Activated T-cell treated with anti-CD3 and anti-CD28 coated beads, Interleukin-2, amount 50 U/mL, for 48 hours (primary cell): ENCODE data around the gene TNXB.

ENCODE experiments used
- DNase-seq, 2 experiments: peaks; one replicate each; pipeline ENCODE4 v3.0.0-alpha.2; 2020

The TNXB gene

DNA sequence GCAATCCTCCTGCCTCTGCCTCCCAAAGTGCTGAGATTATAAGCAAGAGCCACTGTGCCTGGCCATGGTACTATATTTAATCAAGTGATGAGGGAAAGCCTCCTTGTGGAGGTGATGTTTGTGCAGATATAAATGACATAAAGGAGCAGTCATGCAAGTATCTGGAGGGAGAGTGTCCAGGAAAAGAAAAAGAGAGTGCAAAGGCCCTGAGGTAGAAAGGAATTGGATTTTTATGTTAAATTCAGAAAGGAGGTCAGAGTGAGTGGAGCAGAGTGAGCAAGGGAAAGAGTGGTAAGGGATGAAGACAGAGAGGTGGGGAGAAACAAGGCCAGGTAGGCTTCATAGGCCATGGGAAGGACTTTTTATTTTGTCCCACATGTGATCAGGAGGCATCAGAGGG is 28.3 kb upstream of the TNXB start:
- no peak for DNase-seq

DNA sequence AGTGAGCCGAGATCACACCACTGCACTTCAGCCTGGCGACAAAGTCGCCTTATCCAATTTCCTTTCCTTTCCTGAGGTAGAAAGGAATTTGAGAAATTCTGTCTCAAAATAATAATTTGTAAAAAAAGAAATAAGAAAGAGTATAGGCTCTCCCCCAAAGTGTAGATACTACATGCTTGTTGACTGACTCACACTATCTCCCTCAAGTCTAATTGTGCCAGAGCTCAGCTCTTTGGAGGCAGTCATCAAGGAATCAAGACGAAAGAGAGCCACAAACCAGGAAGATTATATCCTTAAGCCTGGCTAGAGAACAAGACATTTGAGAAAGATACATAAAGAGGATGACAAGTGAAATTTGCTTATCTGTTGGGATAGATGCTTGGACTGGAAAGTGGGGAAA is 24.6 kb upstream of the TNXB start:
- no peak for DNase-seq

DNA sequence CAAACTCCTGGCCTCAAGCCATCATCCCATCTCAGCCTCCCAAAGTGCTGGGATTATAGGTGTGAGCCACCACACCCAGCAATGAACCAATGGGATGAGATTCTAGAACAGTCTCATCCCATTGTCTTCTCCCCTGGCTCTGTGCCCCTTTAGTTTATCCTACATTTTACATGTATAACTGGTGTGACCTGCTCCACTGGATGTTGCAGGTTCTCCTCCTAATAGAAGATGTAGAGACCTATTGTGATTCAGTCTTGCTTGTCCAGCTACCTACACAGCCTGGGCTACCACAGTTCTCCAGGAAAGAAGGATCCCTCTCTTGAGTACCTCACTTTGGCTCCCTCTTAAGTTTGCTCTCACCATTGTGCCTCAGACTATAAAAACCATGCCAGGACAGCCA is 23.0 kb upstream of the TNXB start:
- no peak for DNase-seq

DNA sequence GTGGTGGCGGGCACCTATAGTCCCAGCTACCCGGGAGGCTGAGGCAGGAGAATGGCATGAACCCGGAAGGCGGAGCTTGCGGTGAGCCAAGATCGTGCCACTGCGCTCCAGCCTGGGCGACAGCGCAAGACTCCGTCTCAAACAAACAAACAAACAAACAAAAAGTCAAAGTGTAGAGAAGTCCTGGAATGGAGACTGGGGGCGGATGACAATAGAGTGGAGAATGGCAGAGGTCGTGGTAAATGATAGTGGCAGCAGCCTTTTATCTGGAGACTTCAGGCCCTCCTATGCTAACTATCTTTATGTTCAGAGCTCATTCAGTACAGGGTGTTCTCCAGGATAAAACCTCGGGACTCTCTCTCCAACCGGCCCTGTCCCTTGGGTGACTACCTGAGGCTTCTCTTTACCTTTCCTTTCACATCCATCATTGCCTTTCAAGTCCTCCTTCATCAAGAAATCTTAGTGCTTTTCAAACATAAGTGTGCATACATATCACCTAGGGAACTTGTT is 22.4 kb upstream of the TNXB start:
- no peak for DNase-seq

DNA sequence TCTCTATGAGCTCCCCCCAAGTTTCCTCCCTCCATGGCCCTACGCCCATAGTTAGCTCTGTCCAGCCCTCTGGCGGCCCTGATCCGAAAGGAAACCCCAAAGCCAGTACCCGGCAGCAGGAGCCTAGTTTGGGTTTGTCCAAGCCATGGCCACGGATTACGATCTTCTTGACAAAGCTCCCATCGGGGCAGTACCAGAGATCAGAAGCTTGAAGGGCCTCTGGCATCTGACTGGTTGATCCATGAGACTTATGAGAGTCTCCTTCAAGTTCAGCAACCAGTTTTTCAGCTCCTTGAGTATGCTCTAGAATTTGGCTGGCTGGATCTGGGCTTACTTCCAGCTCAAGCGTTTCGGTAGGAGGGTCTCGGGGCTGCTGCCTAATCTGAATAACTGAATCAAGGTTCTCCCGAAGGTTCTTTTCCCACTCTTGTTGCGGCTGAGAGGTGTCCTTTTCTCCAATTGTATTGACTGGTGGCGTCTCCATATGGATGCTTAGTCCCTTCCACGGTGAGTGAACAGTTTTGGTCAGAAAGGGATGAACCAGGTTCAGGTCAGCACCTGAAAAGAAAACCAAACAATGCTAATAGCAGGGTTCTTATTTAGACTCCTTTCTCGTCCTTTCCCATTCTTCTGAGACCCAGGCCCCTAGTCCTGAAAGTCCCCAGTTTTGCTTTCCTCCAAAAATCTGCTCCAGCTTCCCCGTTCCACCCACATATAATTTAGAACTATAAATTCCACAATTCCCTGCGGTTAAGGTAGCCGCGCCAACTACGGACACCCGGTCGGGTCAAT is 20.4 kb upstream of the TNXB start:
- no peak for DNase-seq

DNA sequence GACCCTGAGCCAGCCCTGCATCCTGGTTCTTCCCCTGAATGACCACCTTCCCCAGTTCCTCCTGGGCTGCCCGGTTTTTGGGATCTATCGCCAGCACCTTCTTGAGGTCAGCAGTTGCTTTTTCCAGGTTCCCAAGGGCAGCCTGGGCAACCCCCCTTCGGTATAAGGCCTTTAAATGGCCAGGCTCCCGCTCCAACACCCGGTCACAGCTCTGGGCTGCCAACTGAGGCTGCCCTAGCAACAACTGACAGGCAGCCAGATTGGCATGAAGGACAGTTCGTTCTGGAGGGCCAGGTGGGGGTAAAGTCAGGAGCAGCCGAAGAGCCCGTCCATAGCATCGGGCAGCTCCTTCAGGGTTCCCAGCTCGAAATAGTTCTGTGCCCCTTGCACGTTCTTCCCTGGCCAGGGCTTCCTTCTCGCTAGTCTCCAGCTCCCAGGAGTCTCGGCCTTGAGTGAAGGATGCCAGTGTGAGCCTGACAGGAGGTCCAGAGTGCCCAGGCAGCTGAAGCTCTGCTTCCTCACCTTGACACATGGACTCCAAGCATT is 19.7 kb upstream of the TNXB start:
- no peak for DNase-seq

DNA sequence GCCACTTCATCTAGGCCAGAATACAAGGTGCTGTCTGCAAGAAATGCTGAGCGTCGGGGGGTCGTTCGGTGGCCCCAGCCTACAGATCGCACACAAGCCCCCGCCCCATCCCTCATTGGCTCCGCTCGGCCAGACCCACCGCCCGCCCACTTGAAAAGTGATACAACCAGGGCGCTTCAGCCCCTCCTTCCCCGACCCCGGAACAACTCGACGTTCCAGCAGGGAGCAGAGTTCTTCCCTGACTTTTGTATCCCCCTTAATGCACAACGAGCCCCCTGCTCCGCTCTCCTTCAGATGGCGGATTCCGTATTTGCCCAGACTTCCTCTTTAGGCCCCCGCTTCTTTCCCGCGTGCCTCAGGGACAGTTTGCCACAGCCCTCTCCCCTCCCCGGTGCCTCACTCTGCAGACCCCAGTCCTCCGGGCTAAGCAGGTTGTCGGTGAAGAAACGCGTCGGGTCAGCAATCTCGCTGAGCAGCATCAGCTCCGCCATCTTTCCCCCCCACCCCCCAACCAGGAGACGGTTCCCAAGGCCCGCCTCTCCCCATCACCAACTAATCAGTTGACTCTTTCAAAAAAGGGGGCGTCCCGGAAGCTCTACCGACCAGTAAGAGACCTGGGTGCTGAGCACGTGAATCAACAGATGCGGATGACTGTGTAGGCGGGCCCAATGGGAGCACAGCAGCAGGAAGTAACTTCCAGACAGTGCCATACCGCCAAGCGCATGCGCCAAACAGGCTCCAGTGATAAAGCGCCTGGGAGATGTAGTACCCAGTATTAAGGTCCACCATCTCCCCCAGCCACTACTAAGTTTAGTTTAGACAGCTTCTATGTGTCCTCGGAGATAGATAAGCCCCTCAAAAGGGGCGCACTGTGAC is 18.8 kb upstream of the TNXB start, which contains the start of gene ATF6B:
Gene ATF6B, minus strand, starts transcription at position 530 of the 876 bp plus-strand sequence. Its CDS starts 39 bp downstream, at position 491.
- DNase-seq = peak; percentile 93 to 95

DNA sequence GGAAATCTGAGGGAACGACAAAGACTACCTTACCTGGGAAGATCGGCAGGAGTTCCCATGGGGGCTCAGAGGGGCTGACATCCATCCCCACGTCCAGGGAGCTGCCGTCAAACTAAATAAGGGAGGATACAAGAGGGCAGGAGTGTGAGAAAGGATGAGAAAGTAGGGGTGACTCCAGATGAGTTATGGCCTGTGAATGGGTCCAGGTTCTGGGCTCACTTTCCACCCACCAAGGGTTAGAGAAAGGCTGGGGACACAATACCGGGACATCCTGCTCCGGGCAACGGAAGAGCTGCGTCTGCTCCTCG is 18.2 kb upstream of the TNXB start:
- DNase-seq = no peak

DNA sequence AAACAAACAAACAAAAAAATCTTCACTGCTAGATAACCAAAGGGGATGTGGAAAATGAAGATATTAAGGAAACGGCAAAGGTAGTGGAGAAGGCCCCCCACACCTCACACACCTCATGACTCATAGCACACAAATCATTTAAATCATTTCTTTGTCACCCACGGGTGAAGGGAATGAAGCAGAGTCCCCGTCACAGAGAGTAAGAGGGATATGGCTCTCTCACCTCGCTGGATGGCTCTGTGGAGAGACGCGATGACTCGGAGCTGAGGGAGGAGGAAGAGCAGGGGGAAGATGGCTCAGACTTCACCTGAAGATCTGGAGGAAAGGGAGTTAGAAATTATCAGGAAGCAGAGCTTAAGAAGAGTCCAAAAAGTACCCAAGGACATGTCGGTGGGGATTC is 17.7 kb upstream of the TNXB start:
- DNase-seq = no peak

DNA sequence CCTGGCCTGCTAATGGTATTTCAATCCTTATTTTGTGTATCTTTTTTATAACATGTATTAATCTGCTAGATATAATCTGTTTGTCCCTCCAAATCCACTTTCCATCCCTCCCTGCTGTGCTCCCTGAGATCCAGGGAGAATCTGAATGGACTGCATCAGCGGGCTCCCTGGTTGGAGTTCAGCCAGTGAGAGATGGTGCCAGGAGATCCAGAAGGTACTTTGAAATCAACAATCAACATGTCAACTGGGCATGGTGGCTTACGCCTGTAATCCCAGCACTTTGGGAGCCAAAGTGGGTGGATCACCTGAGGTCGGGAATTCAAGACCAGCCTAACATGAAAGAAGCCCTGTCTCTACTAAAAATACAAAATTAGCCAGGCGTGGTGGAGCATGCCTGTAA is 14.5 kb upstream of the TNXB start:
- no peak for DNase-seq

DNA sequence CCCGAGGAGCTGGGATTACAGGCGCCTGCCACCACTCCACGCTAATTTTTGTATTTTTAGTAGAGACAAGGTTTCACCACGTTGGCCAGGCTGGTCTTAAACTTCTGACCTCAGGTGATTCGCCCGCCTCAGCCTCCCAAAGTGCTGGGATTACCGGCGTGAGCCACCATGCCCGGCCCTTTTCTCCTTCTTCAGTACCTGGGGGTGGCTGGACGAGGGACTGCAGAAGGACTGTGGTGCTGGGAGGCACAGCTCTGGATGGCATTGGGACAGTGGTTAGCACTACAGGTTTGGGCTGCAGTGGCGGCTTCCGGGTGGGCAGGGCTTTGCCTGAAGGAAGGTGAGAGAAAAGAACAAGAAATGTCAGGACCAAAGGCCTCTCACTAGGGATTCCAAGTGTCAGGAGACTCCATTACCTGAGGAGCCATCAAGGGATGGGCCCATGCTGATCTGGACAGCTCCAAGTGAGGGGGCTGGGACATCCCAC is 11.5 kb upstream of the TNXB start:
- DNase-seq = no peak

DNA sequence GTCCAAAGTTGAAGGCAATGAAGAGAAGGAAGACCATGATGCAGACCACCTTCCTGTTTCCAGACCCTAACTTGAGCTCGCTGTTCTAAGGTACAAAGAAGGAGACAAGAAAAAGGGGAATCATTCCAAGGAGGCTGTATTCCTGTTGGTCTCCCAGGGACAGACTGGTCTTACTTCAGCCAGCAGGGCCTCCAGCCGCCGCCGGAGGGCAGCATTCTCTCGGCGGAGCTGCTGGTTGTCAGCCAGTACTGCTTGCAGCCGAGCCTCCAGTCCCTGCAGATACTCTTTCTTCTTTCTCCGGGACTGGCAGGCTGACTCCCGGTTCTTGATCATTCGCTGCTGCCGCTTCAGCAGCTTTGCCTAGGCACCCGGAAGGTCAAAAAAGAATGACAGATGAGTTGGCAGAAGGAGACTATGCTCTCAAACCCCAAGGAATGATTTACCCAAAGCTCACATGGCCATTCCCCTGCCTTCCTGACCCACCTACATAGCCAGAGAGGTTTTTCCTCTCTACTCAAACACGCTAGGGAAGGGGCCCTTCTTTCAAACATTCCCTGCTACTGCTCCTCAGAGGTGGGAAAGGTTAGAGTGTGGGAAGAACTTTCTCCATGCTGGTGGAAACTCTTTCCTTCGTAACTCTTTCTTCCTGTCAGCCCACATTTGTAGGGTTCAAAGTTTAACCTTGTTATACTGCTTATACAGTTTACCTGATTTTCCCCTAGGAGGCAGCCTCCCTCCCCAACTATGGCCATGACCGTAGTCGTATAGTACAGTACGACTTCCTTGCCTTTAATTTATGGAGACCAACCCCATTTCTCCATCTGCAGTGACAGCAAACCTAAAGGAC is 9.9 kb upstream of the TNXB start:
- DNase-seq = peak; percentile 71 to 81

DNA sequence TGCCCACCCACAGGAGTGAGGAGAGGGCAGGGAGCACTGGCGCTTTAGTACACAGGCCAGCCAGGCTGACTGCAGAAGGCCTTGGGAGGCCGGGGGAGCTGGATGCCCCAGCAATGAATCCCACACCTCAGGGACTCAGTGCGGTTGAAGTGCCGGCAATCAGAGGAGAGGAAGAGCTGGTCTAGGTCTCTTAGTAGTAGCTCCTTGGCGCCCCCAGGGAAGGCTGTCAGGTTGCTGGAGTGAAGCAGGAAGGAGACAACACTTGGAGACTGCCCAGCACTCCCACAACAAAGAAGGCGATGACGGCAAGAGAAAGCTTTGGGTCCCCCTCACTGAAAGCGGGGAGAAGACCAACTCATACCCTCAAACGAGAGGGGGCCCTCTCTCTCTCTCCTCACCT is 8.3 kb upstream of the TNXB start:
- no peak for DNase-seq

DNA sequence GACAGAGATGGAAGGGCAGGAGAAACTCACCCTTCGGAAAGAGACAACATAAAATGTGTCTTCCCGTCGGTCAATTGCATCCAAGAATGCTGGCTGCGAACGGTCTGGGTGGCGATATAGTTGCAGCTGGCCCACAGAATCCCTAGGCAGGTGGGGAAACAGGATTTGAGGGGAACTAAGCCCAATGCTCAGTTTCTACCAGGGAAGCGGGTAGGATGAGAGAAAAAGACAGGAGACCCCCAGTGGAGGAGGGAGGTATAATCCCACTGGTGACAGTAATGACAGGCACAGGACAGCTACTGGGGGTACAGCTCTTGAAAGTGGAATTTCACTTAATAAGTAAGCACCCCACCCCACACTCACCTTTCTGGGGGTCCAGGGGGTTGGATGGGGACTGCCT is 7.5 kb upstream of the TNXB start:
- DNase-seq = no peak

DNA sequence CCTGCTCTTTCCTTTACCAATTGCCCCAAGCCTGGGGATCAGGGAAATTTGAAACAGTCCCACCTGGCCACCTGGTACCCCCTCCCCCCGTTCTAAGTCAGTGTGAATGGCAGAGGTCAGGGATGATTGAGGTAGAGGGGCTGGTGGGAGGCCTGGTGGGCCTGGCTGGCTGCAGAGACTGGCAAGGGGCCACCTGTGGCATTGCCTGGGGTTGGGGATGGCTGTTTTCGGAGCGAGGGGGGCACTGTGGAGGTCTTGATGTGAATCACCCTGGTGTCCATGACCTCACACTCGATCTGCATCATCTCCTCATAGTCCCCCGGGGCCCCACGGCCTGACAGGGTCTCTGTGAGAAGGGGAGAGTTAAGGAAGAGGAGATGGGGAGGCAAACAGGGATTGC is 6.5 kb upstream of the TNXB start:
- DNase-seq = no peak

DNA sequence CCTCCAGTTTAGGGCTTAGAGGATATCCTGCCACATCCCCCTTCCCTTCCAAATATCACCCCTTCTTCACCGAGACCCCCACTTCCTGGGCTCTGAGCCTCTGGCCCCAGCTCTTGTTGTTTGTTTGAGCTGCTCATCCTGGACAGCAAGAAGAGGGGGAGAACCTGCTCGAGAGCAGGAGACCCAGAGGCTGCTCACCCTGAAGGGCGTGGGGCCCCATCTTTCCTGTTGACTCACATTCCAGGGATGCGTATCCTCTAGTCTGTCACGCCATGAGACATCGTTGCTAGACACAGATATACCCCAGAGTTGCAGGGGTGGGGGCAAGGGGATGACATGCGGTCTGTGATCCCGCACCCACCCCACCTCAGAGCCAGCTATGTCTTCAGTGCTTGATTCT is 5.7 kb upstream of the TNXB start:
- DNase-seq = no peak

DNA sequence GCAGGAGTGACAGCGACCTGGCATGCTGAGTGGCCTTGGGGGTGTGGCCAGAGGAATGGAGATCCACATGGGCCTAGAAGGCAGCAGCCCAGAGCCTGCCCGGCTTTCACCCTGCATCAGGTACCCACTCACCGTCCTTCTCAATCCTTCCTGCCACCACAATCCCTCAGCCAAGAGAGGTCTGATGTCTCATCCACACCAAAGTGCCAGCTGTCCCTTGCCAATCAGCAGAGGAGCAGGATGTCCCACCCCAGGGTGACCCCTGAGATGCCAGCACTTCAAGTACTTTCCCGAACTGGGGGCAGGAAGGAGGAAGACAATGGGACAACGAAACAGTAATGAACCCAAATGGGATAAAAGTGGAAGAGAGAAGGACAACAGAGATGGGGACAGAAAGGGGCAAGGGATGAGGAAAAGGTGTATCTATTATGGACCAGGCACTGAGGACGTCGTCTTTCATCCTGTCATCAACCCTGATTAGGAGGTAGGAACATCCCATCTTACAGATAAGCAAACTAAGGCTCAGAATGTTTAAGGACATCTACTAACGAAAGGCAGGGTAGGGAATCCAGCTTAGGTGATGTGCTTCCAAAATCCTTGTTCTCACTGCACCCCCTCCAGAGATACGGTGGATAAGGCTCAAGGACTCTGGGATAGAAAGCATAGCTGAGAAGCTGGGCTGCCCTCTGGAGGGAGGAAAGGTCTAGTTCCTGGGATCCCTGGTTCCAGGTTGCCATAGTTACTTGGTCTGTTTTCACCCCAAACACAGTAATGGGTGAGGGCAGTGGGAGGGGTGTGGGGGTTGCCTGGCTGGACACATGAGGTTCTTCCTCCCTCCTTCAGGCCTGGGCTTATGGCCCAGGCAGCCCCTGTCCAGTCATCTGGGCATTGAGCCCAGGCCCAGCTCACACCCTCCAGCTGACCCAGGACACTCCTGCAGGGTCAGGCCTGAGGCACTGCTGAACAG is 4.5 kb upstream of the TNXB start:
- DNase-seq = no peak

DNA sequence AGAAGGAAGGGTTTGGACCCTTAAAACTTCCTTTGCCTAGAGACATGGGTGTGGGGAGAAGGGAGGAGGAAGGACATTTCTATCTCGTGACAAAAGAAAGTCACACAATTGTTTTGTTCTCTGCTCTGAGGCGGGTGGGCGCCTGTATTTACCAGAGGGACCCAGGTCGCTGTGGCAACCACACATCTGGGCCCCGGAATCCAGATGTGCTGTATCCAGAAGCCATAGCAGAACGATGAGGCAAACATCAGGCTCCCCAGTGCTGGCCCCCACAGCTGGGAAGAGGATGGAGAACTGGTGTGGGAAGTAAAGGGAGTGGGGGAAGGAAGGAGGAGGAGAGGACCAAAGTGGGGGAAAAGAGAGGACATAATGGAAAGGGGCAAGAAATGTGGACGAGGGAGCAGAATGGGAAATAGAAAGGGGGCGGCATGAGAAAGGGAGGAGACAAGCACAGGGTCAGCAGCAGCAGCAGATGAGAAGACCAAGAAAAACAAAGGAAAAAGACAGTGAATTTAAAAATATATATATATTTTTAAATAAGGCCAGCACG is 3.4 kb upstream of the TNXB start:
- no peak for DNase-seq

DNA sequence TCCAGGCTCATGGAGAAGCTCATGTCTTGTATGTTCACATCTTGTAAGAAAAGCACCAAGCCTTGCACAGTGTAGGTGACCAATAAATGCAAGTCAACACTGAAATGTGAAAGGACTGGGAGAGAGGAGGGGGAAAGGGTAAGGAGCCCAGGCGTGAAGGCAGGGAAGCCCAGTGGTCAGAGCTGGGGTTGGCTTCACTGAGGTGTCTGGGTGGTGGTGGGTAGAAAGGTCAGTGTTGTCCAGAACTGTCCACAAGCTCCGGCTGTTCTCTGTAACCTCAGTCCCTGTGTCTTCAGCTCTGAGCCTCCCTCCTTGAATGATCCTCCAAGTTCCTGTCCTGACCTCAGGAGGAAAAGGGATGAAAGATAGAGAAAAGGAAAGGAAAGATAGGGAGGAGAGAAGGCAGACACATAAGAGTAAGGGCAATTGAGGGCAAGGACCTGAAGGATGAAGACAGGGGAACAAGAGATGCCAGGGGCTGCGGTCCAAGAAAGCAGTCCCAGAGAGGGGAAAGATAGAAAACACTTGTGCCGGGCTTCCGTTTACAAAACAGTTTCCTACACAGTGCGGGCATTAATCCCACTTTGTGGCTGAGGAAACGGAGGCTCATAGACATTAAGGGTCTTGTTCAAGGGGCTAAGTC is 2.4 kb upstream of the TNXB start:
- no peak for DNase-seq

DNA sequence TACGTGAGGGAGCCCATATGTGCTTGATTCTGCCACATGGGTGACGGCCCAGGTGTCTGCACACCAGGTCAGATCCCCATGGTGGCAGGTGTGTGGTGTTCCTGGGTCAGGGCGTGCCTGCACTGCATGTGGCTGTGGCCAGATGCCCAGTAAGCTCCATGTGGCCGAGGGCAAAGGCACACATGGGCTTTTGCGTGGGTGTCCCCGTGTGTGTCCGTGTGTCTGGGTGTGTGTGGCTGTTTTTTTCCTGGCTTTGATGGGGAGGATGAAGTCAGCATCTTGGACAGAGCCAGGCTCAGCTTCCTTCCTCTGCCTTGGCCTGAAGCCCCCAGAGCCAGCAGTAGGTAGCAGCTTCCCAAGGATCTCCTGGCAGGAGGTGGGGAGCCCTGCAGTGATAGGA is 1.5 kb upstream of the TNXB start:
- DNase-seq = no peak

DNA sequence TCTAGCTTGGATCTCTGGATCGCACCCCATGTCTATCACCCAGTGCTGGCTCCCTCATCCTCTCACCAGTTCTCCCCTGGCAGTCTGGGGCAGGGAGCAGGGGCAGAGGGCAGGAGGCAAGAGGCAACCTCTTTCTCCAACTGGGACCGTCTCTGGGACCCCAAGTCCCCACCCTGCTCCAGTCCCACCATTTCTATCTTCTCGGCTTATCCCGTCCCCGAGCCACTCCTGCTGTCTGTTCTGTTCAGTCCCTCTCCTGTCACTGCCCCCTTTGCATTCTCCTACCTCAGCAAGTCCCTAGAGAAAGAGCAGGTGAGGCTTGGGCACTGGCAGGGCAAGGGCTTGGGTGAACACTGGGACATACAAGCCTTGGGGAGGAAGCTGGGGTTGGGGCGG is 625 bp upstream of the TNXB start:
- DNase-seq = no peak
